MM.1S (cell line): ENCODE measurements around the gene CTSH.
A peak's percentile ranks its signal among the peaks of the same experiment; 100 is the strongest.
"Not testable (repeated sequence)": the region's sequence is repeated elsewhere in the genome, so short reads cannot be mapped to it uniquely, and the experiment has no call there.

Experiments used
- DNase-seq: peaks from one replicate; pipeline ENCODE4 v3.0.0-alpha.2; 2015
- H2AFZ ChIP-seq: fragments of 300-600 bp; sonication (generic); 2 replicates; pipeline ENCODE4 v1.6.0; 2016; ENCODE audit warnings: antibody characterized with exemption, low read length
- H3F3A ChIP-seq: fragments of 300-600 bp; sonication (generic); 2 replicates; pipeline ENCODE4 v1.6.1; 2016; ENCODE audit warnings: mild to moderate bottlenecking, antibody characterized with exemption, low read length, moderate library complexity, mixed read lengths; ENCODE audit not compliant: insufficient read depth
- H3K27ac ChIP-seq: fragments of 300-600 bp; sonication (generic); 2 replicates; pipeline ENCODE4 v1.5.1; 2016; ENCODE audit warnings: mild to moderate bottlenecking, low read length
- H3K27me3 ChIP-seq: fragments of 300-600 bp; sonication (generic); replicated peaks from 2 replicates; pipeline ENCODE4 v1.6.0; 2016; ENCODE audit warnings: low read length; ENCODE audit not compliant: insufficient read depth
- H3K36me3 ChIP-seq: fragments of 300-600 bp; sonication (generic); replicated peaks from 2 replicates; pipeline ENCODE4 v1.6.1; 2016; ENCODE audit warnings: mild to moderate bottlenecking, low read length, mixed read lengths; ENCODE audit not compliant: insufficient read depth
- H3K4me1 ChIP-seq: fragments of 300-600 bp; sonication (generic); 2 replicates; pipeline ENCODE4 v1.6.1; 2016; ENCODE audit warnings: low read length, mixed read lengths
- H3K4me2 ChIP-seq: fragments of 300-600 bp; sonication (generic); 2 replicates; pipeline ENCODE4 v1.6.0; 2016; ENCODE audit warnings: low read depth, low read length
- H3K4me3 ChIP-seq: fragments of 300-600 bp; sonication (generic); 2 replicates; pipeline ENCODE4 v1.5.1; 2016; ENCODE audit warnings: low read length, mixed read lengths
- H3K79me2 ChIP-seq: fragments of 300-600 bp; sonication (generic); 2 replicates; pipeline ENCODE4 v1.6.1; 2016; ENCODE audit warnings: mixed run types, low read length, mixed read lengths
- H3K9ac ChIP-seq: fragments of 300-600 bp; sonication (generic); 2 replicates; pipeline ENCODE4 v1.6.1; 2016; ENCODE audit warnings: low read length, mixed read lengths
- H3K9me2 ChIP-seq: fragments of 300-600 bp; sonication (generic); replicated peaks from 2 replicates; pipeline ENCODE4 v1.6.1; 2016; ENCODE audit warnings: mild to moderate bottlenecking, low read length, mixed read lengths; ENCODE audit not compliant: insufficient read depth
- H3K9me3 ChIP-seq: fragments of 300-600 bp; sonication (generic); replicated peaks from 2 replicates; pipeline ENCODE4 v1.6.1; 2016; ENCODE audit warnings: mild to moderate bottlenecking, low read length, mixed read lengths; ENCODE audit not compliant: insufficient read depth
- H4K20me1 ChIP-seq: fragments of 300-600 bp; sonication (generic); 2 replicates; pipeline ENCODE4 v1.6.1; 2016; ENCODE audit warnings: mild to moderate bottlenecking, low read length, moderate library complexity, mixed read lengths; ENCODE audit not compliant: insufficient read depth
- CTCF ChIP-seq: fragments of 300-600 bp; sonication (generic); IDR thresholded peaks from 2 replicates; pipeline ENCODE4 v1.5.1; 2016; ENCODE audit warnings: antibody characterized with exemption, low read length, mixed read lengths
- EZH2 ChIP-seq: fragments of 300-600 bp; sonication (generic); optimal IDR thresholded peaks from 2 replicates; pipeline ENCODE3; 2017; ENCODE audit warnings: low read depth, mild to moderate bottlenecking, antibody characterized with exemption, low read length, mixed read lengths
- EZH2phosphoT487 ChIP-seq: fragments of 300-600 bp; sonication (generic); IDR thresholded peaks from 2 replicates; pipeline ENCODE4 v1.6.1; 2018; ENCODE audit warnings: antibody characterized with exemption, low read length

The CTSH gene

GRCh38 chr15:78872972-78873792, 71.7 kb downstream of the CTSH start:
- Histone ChIP-seq H3K27ac (peak overlapping the region; percentile 100), H3K9me2 (no peaks in the 10 kb centered on the region), H4K20me1 (peaks cover 46% of the 10 kb centered on the region), H3K4me1 (peaks cover 13% of the 10 kb centered on the region), H3K9me3 (no peaks in the 10 kb centered on the region), H3F3A (peaks cover 12% of the 10 kb centered on the region), H3K36me3 (no peaks in the 10 kb centered on the region), H3K9ac (peak overlapping the region; percentile 100), H3K27me3 (no peaks in the 10 kb centered on the region), H2AFZ (0 out of 2 replicates have a peak overlapping the region, but pooled peaks have one; percentile 45), H3K4me2 (peak overlapping the region; percentile 46; the same call in 1 of the 2 replicates), H3K4me3 (peak overlapping the region; percentile 73), H3K79me2 (peaks cover 54% of the 10 kb centered on the region)
- peak; percentile 91 for DNase-seq
- TF ChIP-seq CTCF (peak; percentile 54), EZH2 (no peak), EZH2phosphoT487 (no peak)

GRCh38 chr15:78872155-78872971, 72.5 kb downstream of the CTSH start, which contains the start of gene MORF4L1:
TSS of gene MORF4L1 (plus strand) at chr15:78872890. CDS start at chr15:78873018, 128 bp downstream.
- H3K9me3 ChIP-seq: no peaks in the 10 kb centered on the region
- peak within 1 kb of the TSS; percentile 100 for H3K27ac ChIP-seq
- H3F3A ChIP-seq: peaks cover 12% of the 10 kb centered on the region
- peak; percentile 95 for DNase-seq
- H3K4me2 ChIP-seq: peak within 1 kb of the TSS; percentile 97
- TF ChIP-seq CTCF (no peak), EZH2phosphoT487 (no peak), EZH2 (no peak)
- peaks cover 5% of the 10 kb centered on the region for H3K4me1 ChIP-seq
- H3K9ac ChIP-seq: peak within 1 kb of the TSS; percentile 100
- peak within 1 kb of the TSS; percentile 99 for H2AFZ ChIP-seq
- H3K4me3 ChIP-seq: peak within 1 kb of the TSS; percentile 73
- no peaks in the 10 kb centered on the region for H3K27me3 ChIP-seq
- peaks cover 38% of the 10 kb centered on the region for H4K20me1 ChIP-seq
- H3K36me3 ChIP-seq: no peaks in the 10 kb centered on the region
- no peaks in the 10 kb centered on the region for H3K9me2 ChIP-seq
- H3K79me2 ChIP-seq: peaks cover 46% of the 10 kb centered on the region

- H3K4me1 ChIP-seq, H3K4me2 ChIP-seq, H3K4me3 ChIP-seq, H3K27me3 ChIP-seq, H2AFZ ChIP-seq, H3K9ac ChIP-seq, DNase-seq, H3K9me3 ChIP-seq, H3K27ac ChIP-seq, H3K36me3 ChIP-seq, H3K9me2 ChIP-seq: not testable (repeated sequence)
- H4K20me1 ChIP-seq: peaks cover 30% of the 10 kb centered on the region
- peaks cover 12% of the 10 kb centered on the region for H3F3A ChIP-seq
- peaks cover 38% of the 10 kb centered on the region for H3K79me2 ChIP-seq
Measured at GRCh38 chr15:78871483-78872127, 73.2 kb downstream of the CTSH start.
